HG02973 (cell line): Measurements from ENCODE around the gene SUSD3.

ENCODE experiments used
- ATAC-seq: cut with Tn5 transposase; IDR thresholded peaks from one replicate; pipeline ENCODE4 v1.9.1; 2021; ENCODE audit warnings: moderate library complexity; ENCODE audit not compliant: unreplicated experiment

The SUSD3 gene

DNA sequence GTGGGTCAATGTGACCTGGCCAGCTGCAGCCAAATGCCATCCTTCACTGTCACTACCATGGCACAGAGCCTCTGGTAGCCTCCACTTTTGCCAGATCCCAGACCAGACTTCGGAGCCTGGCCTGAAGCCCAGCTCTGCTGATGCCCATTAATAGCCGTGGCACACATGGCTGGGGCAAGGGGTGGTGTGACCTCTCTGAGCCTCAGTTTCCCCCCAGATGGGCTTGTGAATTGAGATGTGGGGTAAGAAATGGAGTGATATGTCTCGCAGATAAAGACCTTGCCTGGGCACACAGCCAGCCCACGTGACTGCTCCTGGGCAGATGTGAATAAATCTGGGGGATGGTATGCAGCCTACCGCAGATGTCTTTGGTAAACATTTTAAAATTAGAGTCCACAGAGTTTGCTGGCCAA is 13.9 kb downstream of the SUSD3 start:
- ATAC-seq = no peak

DNA sequence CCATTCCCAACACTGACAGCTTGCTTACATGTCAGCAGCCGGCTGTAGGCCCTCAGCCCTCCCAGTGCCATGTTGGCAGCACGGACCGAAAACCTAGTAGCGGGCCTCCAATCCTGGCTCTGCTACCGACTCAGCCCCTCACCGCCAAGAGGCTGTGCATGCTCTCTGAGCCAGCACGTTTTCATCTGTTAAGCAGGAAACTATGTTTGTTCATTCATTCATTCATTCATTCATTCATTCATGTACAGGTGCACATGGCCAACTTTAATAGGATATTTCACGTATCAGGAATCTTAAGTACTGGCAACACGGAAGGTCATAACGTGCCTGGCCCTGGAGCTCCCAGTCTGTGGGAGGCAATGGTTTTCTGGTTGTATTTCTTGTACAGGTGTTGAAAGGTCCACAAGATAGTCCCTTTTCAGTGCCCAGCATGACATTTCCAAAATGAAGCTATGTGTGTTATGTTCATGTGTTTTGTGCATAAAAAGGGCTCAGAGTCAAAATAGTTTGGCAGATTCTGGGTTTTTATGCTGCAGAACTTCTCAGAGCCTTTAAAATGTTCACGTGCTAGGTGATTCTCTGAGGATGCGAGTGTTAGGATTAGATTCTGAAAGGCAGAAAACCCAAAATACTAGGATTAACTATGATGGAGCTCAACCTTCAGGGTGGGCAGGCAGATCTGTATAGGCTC is 17.7 kb downstream of the SUSD3 start:
- ATAC-seq = no peak

DNA sequence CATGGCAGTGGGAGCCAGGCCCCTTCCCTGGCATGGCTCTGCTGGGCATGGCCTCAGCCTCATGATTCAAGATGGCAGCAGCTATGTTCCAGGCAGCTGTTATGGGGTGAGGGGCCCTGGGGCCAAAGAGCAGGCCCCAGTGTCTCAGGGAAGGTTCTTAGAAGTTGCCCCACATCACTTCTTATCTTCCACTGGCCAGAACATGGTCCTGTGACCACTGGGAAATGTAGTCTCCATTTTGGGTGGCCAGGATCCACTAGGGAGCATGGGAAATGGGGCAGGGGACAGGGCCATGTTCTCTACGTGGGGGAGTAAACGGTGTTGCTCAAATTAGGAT is 18.3 kb downstream of the SUSD3 start:
- ATAC-seq = no peak

DNA sequence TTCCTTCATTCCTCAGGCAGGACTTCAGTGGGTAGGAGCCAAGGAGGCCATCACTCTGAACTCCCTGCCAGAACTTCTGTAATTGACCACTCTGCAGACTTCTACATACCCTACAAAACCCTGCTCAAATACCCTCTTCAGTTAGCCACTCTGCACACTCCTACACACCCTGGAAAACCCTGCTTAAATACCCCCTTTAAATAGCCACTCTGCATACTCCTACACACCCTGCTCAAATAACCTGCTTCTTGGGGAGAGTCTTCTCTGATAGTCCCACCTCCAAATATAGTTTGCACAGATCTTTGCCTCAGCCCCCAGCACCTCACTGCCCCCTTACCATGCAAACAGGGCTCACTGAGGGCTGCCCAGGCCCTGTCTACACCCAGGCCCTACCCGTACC is 18.9 kb downstream of the SUSD3 start:
- ATAC-seq = no peak

DNA sequence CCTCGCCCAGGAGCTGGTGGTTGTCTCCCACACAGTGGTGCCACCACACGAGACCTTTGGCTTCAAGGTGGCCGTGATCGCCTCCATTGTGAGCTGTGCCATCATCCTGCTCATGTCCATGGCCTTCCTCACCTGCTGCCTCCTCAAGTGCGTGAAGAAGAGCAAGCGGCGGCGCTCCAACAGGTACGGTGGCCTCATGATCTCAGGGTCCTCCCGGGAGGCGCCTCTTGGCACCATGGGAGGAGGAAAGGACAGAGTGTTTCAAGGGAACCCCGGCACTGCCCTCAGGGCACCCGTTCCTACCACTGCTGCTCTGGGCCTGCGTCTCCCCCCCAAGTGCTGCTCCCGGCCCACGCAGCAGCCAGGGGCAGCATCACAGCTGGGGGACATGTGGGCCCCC is 19.3 kb downstream of the SUSD3 start:
- no peak for ATAC-seq

DNA sequence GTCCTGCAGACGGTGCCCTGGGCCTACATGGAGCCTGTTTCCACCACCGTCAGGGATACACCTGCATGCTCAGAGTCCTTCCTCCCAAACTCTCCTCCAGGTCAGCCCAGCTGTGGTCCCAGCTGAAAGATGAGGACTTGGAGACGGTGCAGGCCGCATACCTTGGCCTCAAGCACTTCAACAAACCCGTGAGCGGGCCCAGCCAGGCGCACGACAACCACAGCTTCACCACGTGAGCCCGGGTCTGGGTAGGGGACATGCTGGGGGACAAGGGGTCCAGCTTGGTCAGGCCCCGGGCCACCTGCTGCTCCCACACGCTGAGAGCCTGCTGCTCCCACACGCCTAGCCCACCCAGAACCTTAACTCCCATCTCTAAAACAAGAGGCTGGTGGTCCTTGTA is 20.9 kb downstream of the SUSD3 start:
- ATAC-seq = no peak

DNA sequence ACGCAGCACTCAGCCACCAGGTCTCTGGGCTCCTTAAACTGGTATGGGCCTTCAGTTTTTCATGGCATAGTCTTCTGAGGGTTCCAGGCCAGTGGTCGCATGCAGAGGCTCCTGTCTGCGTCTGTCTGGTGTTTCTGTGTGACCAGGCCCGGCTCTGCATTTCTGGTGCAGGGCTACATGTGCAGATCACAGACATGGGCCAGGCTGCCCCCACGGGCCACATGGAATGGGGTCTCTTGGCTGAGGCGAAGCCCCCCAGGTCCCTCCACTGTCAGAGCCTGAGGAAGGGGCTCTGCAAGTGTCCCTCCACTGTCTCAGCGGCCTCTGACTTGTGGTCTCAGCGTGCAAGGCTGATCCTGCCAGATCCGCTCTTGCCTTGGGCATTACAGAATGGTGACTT is 21.9 kb downstream of the SUSD3 start:
- no peak for ATAC-seq

DNA sequence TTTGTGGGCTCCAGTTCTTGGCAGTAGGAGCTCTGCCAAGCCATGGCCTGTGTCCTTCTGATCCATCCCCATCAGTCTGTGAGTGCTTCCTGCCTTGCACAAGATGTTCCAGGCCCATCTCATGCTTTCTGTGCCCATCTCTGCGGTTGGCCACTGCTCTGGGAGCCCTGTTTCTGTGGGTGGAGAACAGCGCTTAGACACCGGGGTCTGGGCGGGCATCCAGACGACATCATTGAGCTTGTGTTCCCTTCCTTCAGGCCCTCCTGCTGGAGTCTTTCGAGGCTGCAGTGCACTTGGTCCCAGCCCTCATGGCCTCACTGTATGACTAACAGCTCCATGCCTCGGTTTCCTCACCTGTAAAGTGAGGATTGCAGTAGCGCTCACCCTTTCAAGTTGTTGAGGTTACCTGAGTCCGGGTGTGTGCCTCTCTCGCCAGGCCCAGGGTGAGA is 22.6 kb downstream of the SUSD3 start:
- ATAC-seq = no peak

DNA sequence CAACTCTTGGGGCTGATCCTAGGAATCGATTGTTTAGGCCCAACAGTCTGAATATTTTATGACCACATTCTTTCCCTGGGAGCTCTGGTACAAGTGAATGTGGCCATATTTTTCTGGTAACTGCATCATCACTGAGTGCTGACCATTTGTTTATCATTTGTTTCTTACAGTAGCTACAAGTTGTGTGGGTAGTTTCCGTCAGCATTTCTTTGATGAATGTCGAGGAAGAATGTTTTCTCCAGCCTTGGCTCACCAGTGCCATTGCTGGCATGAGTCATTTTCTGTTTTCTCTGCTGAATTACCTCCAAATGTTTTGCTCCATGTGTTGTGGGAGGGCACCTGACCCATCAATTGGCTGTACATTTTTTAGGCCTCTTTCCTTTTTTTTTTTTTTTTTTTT is 23.4 kb downstream of the SUSD3 start:
- ATAC-seq = no peak

DNA sequence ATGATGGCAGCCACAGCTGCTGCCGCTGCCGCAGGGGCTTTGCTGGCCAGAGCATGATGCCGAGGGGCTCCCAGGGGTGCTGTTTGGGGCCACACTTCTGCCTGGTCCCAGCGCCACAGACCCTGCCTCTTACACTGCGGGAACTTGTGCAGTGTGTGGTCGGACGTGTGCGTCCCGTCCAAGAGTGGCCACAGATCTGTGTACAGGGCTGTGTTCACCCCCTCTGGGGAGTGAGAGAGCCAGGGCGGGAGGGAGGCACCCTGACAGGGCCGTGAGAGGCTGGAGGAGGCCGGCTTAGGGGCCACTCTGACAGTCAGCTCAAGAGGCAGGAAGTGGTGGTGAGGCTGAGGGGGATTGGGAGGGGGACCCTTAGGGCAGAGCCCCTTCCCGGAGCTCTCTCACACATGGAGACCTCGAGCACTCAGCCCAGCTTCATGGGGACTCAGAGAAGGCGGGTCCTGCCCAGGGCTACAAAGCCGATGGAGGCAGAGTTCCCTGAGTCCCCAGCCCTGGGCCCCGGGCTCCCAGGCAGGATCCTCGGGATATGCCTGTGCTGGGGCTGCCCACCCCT is 24.4 kb downstream of the SUSD3 start:
- ATAC-seq = no peak

DNA sequence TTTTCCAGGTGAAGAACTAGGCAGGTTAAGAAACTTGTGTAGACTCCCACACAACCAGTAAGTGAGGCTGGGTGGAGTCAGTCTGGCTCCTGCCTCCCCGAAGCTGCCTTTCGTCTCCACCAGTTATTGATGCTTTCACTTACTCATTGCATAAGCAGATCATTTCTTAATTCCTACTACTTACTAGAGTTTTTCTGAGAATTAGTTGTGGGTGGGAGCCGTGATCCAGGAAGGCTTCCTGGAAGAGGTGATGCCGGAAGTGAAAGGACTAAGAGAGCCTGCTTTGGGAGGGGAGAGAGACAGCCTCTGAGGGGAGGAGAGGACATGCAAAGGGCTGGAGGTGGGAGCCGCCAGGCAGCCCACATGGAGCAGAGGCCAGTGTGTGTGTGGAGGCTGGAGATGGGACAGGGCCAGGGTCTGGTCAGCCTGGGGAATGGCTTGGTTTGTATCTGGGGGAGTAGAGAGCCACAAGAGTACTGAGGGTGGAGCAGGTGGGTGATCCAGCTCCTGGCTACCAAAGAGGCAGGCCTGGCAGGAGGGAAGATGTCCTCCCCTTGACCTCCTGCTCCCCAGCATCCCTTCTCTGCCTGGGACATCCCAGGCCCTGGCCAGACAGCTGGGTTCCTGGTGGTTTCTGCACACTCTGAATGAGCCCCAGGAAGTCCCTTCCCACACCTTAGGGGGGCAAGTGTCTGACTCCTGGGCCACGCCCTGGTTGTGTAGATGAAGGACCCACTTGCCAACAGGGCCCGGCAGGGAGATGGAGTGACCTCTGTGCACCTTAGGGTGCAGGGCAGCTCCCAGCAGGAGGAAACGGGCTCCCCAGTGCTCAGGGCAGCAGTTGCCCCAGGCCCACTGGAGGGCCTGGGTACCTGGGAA is 25.3 kb downstream of the SUSD3 start:
- ATAC-seq = no peak

DNA sequence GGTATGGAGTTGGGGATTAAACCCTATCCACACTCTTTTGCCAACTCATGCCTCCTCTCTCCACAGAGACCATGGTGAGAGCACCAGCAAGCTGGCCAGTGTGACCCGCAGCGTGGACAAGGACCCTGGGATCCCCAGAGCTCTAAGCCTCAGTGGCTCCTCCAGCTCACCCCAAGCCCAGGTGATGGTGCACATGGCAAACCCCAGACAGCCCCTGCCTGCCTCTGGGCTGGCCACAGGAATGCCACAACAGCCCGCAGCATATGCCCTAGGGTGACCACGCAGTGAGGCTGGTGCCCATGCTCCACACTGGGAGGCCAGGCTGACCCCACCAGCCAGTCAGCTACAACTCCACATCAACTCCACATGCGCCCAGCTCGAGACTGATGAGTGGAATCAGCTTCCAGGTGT is 26.0 kb downstream of the SUSD3 start:
- ATAC-seq = no peak

DNA sequence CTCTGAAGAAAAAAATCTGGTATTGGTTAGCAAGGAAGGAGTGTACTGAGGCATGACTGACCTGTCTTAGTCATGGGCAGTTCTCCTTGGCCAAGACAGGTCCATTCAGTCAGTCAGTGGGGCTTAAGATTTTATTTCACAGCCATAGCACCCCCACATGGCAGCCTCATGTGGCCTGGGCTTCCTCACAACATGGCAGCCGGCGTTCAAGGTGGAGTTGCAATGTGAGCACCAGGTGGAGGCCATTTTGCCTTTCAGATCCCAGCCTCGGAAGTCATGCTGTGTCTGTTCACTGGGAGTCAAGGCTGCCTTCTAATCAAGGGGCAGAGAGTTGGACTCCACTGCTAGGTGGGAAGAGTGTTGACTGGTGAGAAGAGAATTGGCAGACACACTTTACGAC is 27.2 kb downstream of the SUSD3 start:
- ATAC-seq = no peak

DNA sequence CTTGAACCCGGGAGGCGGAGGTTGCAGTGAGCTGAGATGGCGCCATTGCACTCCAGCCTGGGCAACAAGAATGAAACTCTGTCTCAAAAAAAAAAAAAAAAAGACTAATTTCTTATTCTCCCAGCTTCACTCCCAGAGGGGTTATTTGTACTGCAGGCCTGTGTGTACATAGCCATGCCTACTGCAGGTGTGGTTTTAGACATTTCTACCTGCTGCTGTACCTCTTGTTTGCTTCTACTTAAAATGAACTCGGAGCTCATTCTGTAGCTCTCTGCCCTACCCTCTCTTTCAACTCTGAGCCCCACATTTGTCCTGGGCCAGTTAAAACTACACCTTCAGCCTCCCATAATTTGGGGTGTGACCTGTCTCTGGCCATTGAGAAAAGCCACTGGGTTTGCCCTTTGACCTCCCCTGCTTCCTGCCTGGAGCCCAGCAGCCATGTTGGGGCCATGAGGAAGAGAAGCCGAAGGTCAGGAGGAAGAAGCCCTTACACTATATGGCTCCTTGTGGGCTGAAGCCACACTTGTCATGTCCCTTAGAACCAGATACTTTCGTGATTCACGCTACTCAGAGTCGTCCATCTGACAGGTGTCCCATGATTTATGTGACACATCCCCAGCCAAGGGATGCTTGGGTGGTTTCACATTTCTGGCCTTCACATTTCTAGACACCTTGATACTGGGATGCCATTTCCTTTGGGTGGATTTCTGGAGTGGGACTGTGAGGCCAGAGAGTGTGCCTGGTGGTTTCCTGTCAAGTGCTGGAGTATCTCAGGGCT is 28.1 kb downstream of the SUSD3 start:
- ATAC-seq = no peak

DNA sequence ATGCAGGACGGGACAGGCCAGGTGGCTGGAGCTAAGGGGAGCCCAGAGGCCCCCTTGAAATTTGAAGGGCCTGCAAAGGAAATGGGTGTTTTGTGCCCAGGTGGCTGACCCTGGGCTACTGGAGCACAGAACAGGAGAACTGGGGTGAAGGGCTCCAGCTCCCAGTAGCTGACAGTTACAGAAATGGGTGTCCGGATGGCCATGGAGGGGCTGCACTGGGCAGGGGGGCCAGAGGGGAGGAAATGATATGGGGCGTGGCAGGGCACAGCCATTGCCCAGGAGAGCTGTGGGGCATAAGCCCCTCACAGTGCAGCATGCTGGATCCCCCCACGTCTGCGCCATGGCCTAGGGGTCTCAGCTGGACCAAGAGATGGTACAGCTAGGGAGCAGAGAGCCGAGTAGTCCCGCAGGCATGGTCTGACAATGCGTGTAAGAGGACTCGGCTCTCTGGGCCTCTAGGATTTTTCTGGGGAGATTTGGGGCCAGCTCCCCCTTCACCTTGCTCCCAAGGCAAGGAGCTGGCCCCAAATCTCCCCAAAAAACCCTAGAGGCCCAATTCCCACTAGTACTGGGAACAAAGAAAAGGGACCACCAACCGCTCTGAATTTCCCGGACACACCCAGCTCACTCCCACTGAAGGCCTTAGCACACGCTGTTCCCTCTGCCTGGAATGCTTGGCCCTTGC is 29.6 kb downstream of the SUSD3 start:
- no peak for ATAC-seq

DNA sequence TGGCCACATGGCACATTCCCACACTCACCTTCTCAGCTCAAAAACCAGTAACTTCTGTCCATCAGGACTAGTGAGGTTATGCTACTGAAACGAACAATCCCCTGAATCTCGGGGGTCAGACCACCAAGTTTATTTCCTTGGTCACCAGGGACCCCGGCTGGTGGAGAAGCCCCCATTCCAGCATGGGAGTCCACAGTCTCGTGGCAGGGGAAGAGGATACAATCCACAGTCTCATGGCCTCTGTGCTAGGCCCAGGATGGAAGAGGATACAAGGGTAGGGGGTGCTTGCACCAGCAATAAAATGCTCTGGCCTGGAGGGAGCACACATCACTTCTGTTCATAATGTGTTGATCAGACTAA is 30.1 kb downstream of the SUSD3 start:
- no peak for ATAC-seq

DNA sequence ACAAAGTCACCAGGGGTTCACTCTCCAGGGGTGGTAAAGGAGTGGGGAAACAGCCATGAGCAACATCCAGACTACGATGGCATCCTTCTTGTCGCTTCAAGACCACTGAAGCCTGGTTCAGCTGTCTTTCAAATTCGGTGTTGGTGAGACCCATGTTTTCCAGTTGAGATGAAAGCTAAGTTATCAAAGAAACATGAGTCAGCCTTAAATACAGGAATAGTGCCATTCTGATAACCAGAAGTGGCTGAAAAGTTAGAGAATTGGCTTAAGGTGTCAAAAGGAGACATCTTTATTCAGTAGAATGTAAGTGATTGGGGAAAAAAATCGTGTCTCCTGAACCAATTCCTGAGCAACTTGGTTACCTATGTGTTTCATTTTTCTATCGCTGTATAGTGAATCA is 30.5 kb downstream of the SUSD3 start:
- ATAC-seq = no peak

DNA sequence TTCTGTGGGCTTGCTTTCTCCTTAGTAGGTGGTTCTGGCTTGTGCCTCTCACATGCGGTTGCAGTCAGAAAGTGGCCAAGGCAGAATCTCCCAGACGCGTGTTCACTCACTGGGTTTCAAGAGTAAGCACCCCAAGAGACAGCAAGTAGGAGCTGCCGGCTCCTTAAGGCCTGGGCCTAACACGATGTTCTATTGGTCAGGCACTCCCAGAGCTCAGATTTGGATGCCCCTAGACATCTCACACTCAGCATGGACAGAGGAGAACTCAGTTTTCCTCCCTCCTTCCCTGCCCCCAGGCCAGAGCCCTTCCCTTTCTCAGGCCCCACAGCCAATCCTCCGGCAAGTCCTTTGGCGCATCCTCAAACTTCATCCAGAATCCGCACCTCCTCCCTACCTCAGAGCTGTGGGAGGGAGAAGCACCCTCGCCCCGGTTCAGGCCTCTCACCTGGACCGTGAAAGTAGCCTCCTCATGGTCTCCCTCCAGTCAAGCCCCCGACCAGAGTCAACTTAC is 31.0 kb downstream of the SUSD3 start:
- no peak for ATAC-seq

DNA sequence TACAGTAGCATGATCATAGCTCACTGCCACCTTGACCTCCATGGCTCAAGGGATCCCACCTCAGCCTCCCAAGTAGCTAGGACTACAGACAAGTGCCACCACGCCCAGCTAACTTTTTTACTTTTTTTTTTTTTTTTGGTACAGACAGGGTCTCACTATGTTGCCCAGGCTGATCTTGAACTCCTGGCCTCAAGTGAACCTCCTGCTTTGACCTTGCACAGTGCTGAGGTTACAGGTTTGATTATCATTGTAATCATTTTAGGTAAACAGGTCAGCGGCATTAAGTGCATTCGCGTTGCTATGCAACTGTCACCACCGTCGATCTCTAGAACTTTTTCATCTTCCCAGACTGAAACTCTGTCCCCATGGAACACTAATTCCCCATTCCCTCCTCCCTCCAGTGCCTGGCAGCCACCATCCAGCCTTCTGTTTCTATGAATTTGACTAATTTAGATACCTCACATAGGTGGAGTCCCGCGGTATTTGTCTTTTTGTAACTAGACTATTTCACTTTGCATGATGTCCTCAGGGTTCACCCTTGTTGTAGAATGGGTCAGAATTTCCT is 31.7 kb downstream of the SUSD3 start:
- ATAC-seq = no peak

DNA sequence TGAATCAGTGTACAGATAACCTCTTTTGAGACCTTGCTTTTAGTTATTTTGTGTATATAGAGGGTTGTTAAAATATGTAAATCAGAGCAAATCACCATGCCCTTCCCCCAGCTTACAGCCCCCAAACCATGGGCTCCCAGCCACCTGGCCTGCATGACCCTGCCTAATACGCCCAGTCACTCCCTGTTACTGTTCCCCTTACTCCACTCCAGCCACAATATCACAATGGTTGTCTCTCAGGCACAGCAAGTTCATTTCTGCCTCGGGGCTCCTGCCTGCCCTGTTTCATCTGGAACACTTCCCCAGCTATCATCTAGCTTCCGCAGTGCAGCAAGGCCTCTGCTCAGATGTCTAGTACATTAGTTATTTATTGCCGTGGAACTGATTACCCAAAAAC is 32.6 kb downstream of the SUSD3 start:
- no peak for ATAC-seq
